Gastrocnemius medialis (tissue), 4 donors: ENCODE measurements around the gene PAK5.

Experiments used
- POLR2A ChIP-seq, 2 donors: fragments of 450-650 bp; IDR thresholded peaks; one replicate each; pipeline ENCODE4 v1.6.1; 2017; ENCODE audit warnings: antibody characterized with exemption in 2 of 2, mild to moderate bottlenecking in 2 of 2, moderate library complexity in 2 of 2
- TF ChIP-seq, protein P1 (sequence below), 5 experiments: fragments of 450-650 bp in 3 of 5; fragments of 200-600 bp in 2 of 5; sonication (generic) in 2 of 5; IDR thresholded peaks in 4 of 5; conservative IDR thresholded peaks in 1 of 5; 1 replicate in 4 of 5; 2 replicates in 1 of 5; pipeline ENCODE4 v1.5.1; 2016 to 2019; ENCODE audit warnings: antibody characterized with exemption in 5 of 5, mild to moderate bottlenecking in 3 of 5, moderate library complexity in 3 of 5

DNA sequence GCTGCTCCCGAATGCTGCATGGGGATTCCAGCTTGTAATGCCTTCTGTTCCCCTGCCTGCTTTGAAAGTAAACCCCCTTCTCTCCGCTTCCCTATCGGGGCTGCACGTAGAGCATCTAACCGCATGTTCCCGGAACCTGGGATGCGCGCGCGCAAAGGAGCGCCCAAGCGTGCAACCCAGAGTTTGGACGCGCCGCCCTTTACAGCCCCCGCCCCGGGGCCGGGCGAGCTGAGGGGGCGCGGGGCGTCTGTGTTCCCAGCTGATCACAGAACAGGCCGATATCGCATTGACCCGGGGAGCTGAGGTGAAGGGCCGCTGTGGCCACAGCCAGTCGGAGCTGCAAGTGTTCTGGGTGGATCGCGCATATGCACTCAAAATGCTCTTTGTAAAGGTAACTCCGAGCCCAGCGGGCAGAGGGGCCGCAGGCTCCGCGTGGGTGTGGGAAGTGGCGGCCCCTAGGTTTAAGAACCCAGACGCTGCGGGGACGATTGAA lies 323.1 kb downstream of the PAK5 start:
- TF ChIP-seq POLR2A (IDR thresholded peaks at IDR 0.05): no peak
- TF ChIP-seq, protein P1, sequence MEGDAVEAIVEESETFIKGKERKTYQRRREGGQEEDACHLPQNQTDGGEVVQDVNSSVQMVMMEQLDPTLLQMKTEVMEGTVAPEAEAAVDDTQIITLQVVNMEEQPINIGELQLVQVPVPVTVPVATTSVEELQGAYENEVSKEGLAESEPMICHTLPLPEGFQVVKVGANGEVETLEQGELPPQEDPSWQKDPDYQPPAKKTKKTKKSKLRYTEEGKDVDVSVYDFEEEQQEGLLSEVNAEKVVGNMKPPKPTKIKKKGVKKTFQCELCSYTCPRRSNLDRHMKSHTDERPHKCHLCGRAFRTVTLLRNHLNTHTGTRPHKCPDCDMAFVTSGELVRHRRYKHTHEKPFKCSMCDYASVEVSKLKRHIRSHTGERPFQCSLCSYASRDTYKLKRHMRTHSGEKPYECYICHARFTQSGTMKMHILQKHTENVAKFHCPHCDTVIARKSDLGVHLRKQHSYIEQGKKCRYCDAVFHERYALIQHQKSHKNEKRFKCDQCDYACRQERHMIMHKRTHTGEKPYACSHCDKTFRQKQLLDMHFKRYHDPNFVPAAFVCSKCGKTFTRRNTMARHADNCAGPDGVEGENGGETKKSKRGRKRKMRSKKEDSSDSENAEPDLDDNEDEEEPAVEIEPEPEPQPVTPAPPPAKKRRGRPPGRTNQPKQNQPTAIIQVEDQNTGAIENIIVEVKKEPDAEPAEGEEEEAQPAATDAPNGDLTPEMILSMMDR (IDR thresholded peaks at IDR 0.05 in 4 of 5, conservative IDR thresholded peaks at IDR 0.05 in 1 of 5): no peak
